ENCODE data around the gene DPF3.

The DPF3 gene

GRCh38 chr14:72839753-72840607 is 53.9 kb downstream of the DPF3 start:
- no peak for DNase-seq (ENCODE audit: low spot score)

GRCh38 chr14:72839351-72839750 is 54.5 kb downstream of the DPF3 start:
- no peak for DNase-seq (ENCODE audit: low spot score)

- no peak for DNase-seq (ENCODE audit: low spot score)
Measured at GRCh38 chr14:72836085-72836484, 57.8 kb downstream of the DPF3 start.

- DNase-seq (ENCODE audit: low spot score) = no peak
Measured at GRCh38 chr14:72833174-72833573, 60.7 kb downstream of the DPF3 start.

GRCh38 chr14:72830786-72831594 is 62.9 kb downstream of the DPF3 start:
- no peak for DNase-seq (ENCODE audit: low spot score)

- DNase-seq (ENCODE audit: low spot score) = no peak
Measured at GRCh38 chr14:72830356-72830755, 63.5 kb downstream of the DPF3 start.

- no peak for DNase-seq (ENCODE audit: low spot score)
Measured at GRCh38 chr14:72828604-72829003, 65.3 kb downstream of the DPF3 start.

- DNase-seq (ENCODE audit: low spot score) = no peak
Measured at GRCh38 chr14:72826039-72826438, 67.9 kb downstream of the DPF3 start.

GRCh38 chr14:72825486-72825885 is 68.4 kb downstream of the DPF3 start:
- DNase-seq (ENCODE audit: low spot score) = no peak

- no peak for DNase-seq (ENCODE audit: low spot score)
Measured at GRCh38 chr14:72824051-72824450, 69.8 kb downstream of the DPF3 start.

- DNase-seq (ENCODE audit: low spot score) = no peak
Measured at GRCh38 chr14:72822946-72823611, 70.8 kb downstream of the DPF3 start.

GRCh38 chr14:72818998-72819397 is 74.9 kb downstream of the DPF3 start:
- DNase-seq (ENCODE audit: low spot score) = no peak

- no peak for DNase-seq (ENCODE audit: low spot score)
Measured at GRCh38 chr14:72816287-72816686, 77.6 kb downstream of the DPF3 start.

GRCh38 chr14:72815430-72815829 is 78.5 kb downstream of the DPF3 start:
- no peak for DNase-seq (ENCODE audit: low spot score)

- DNase-seq (ENCODE audit: low spot score) = peak; percentile 71
Measured at GRCh38 chr14:72812292-72812851, 81.5 kb downstream of the DPF3 start.

GRCh38 chr14:72810201-72810600 is 83.7 kb downstream of the DPF3 start:
- DNase-seq (ENCODE audit: low spot score) = no peak

GRCh38 chr14:72809063-72809462 is 84.8 kb downstream of the DPF3 start:
- DNase-seq (ENCODE audit: low spot score) = no peak

- no peak for DNase-seq (ENCODE audit: low spot score)
Measured at GRCh38 chr14:72808564-72808963, 85.3 kb downstream of the DPF3 start.

GRCh38 chr14:72802588-72802946 is 91.3 kb downstream of the DPF3 start:
- DNase-seq (ENCODE audit: low spot score) = no peak

GRCh38 chr14:72801836-72802587 is 91.9 kb downstream of the DPF3 start:
- no peak for DNase-seq (ENCODE audit: low spot score)

GRCh38 chr14:72801381-72801812 is 92.5 kb downstream of the DPF3 start:
- DNase-seq (ENCODE audit: low spot score) = no peak

Measured in Ammon's horn (tissue), 1 donor.